Right atrium auricular region (tissue), 2 donors: ENCODE data around the gene SAMD14. TPM values are rescaled to one million over a fixed set of nuclear protein-coding genes. Genes with fewer than 3 reads are reported as not detected.

ENCODE experiments used
- DNase-seq: peaks from one replicate; pipeline ENCODE4 v3.0.0-alpha.2; 2019; ENCODE audit warnings: low spot score
- H3K27ac ChIP-seq, 2 donors: fragments of 200-600 bp; sonication (generic); 1 replicate in 1 of 2; 2 replicates in 1 of 2; pipeline ENCODE4 v1.5.1; 2016 to 2019
- H3K27me3 ChIP-seq, 2 donors: fragments of 200-600 bp; sonication (generic); one replicate each; pipeline versions ENCODE4 v1.5.1 to v1.6.0; 2017 to 2019
- H3K36me3 ChIP-seq: fragments of 200-600 bp; sonication (generic); one replicate; pipeline ENCODE4 v1.5.1; 2016
- H3K4me1 ChIP-seq, 2 donors: fragments of 200-600 bp; sonication (generic); one replicate each; pipeline versions ENCODE4 v1.5.1 to v1.6.0; 2017 to 2019
- H3K4me3 ChIP-seq, 2 donors: fragments of 200-600 bp; sonication (generic); 1 replicate in 1 of 2; 2 replicates in 1 of 2; pipeline ENCODE4 v1.5.1; 2017 to 2019; ENCODE audit warnings: mild to moderate bottlenecking in 1 of 2, moderate library complexity in 1 of 2
- H3K9me3 ChIP-seq, 2 donors: fragments of 200-600 bp; sonication (generic); one replicate each; pipeline ENCODE4 v1.5.1; 2019
- CTCF ChIP-seq, 2 donors: fragments of 200-600 bp; sonication (generic); IDR thresholded peaks; one replicate each; pipeline ENCODE4 v1.5.1; 2019; ENCODE audit warnings: antibody characterized with exemption in 2 of 2
- total RNA-seq, 2 donors: library from RNA; depleted of rRNA; stranded (reverse); fragments of >200 nt; gene quantifications; one replicate each; pipeline ENCODE4 v1.1.0, GENCODE V29; 2016

The SAMD14 gene
- total RNA-seq, 2 donors from 2014 or later: 0.78 to 1.1 TPM

- Histone ChIP-seq H3K4me3 (no peak overlapping the region), H3K9me3 (no peaks in the 10 kb centered on the region), H3K4me1 (peaks cover 0 to 12% of the 10 kb centered on the region in 2 donors), H3K27ac (no peak overlapping the region), H3K36me3 (peaks cover 18% of the 10 kb centered on the region), H3K27me3 (no peaks in the 10 kb centered on the region)
- no peak for DNase-seq
- no peak for TF ChIP-seq CTCF (IDR thresholded peaks at IDR 0.05)
These were observed 38.7 kb downstream of the SAMD14 start for GRCh38 chr17:50090971-50091917.

GRCh38 chr17:50090071-50090470 lies 39.9 kb downstream of the SAMD14 start:
- Histone ChIP-seq H3K4me3 (no peak overlapping the region), H3K9me3 (no peaks in the 10 kb centered on the region), H3K36me3 (peaks cover 18% of the 10 kb centered on the region), H3K27ac (no peak overlapping the region), H3K4me1 (peaks cover 0 to 4% of the 10 kb centered on the region in 2 donors), H3K27me3 (no peaks in the 10 kb centered on the region)
- no peak for DNase-seq
- TF ChIP-seq CTCF (IDR thresholded peaks at IDR 0.05): no peak

GRCh38 chr17:50088952-50089825 lies 40.8 kb downstream of the SAMD14 start:
- Histone ChIP-seq H3K36me3 (peaks cover 18% of the 10 kb centered on the region), H3K4me3 (no peak overlapping the region), H3K4me1 (peaks cover 0 to 4% of the 10 kb centered on the region in 2 donors), H3K9me3 (no peaks in the 10 kb centered on the region), H3K27ac (no peak overlapping the region), H3K27me3 (no peaks in the 10 kb centered on the region)
- TF ChIP-seq CTCF (IDR thresholded peaks at IDR 0.05): no peak
- no peak for DNase-seq

DNA sequence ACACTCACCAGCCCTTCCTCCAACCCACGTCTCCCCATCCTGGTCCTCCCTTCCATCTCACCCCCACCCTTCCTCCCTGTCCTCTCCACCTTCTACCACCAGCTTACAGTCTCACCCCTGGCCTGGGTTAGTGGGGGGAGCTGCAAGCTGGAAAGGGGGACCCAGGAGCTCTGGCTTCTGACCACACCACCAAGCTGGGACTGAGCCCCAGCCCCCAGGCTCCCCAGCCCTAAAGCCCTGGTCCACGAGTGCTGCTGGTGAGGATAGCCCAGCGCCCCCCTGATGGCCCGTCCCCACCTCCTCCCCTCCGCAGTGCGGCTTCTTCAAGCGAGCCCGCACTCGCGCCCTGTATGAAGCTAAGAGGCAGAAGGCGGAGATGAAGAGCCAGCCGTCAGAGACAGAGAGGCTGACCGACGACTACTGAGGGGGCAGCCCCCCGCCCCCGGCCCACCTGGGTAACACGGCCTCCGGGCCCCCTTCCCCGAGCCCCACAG lies 42.0 kb downstream of the SAMD14 start:
- Histone ChIP-seq H3K36me3 (peaks cover 18% of the 10 kb centered on the region), H3K27me3 (no peaks in the 10 kb centered on the region), H3K9me3 (no peaks in the 10 kb centered on the region), H3K4me1 (no peaks in the 10 kb centered on the region), H3K4me3 (no peak overlapping the region), H3K27ac (no peak overlapping the region)
- DNase-seq: no peak
- no peak for TF ChIP-seq CTCF (IDR thresholded peaks at IDR 0.05)

DNA sequence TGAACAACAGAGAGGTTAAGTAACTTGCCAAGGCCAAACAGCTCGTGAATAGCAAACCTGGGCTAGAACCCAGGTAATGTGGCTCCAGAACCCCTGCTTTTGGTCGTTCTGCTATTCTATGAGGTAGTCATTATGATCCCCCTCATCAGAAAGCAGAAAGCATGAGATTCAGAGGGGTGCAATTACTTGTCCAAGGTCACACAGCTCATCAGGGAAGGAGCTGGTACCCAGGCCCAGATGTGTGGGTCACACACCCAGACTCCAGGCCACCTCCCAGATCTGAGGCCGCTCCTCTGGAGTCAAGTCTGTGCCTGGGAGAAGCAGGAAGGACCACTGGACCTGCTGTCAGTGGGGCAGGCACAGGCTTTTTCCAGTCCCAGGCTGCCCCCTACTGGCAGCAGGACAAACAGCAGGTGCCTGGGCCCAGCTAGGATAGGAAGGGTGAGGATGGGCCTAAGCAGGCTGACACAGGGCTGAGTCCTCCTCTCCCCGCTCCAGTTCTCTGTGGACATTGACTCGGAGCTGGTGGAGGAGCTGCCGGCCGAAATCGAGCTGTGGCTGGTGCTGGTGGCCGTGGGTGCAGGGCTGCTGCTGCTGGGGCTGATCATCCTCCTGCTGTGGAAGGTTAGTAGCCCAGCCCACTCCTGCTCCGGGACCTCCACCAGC lies 42.6 kb downstream of the SAMD14 start:
- peaks cover 18% of the 10 kb centered on the region for H3K36me3 ChIP-seq
- H3K27me3 ChIP-seq: no peaks in the 10 kb centered on the region
- peak; percentile 75 for DNase-seq
- TF ChIP-seq CTCF (IDR thresholded peaks at IDR 0.05): peak; percentile 98
- no peak overlapping the region for H3K27ac ChIP-seq
- no peaks in the 10 kb centered on the region for H3K4me1 ChIP-seq
- no peaks in the 10 kb centered on the region for H3K9me3 ChIP-seq
- H3K4me3 ChIP-seq: no peak overlapping the region
